Pancreas (tissue), 10 donors: ENCODE results near the gene NIN. TPM values are rescaled to one million over a fixed set of nuclear protein-coding genes. Genes with fewer than 3 reads are reported as not detected.

Experiments used
- ATAC-seq, 4 donors: fragments of 200-7000 bp; cut with Tn5 transposase; one replicate each; pipeline versions ENCODE4 v1.8.0 to v1.9.1; 2020; ENCODE audit warnings: mild to moderate bottlenecking in 4 of 4, moderate library complexity in 4 of 4
- DNase-seq, 6 donors: peaks; one replicate each; pipeline ENCODE4 v3.0.0-alpha.2; 2020
- FAIRE-seq: peaks from 2 replicates; lab custom pipeline; 2012; peaks lifted over from hg19 to GRCh38; lab: Jason Lieb, UNC
- H3K27ac ChIP-seq, 4 donors: fragments of 200-600 bp; sonication (generic); 1 replicate in 3 of 4; 2 replicates in 1 of 4; pipeline versions ENCODE4 v1.5.0 to v1.8.0; 2020
- H3K27me3 ChIP-seq, 4 donors: fragments of 200-600 bp; one replicate each; pipeline ENCODE4 v1.8.0; 2021
- H3K36me3 ChIP-seq, 3 donors: fragments of 200-600 bp; sonication (generic) in 1 of 3; one replicate each; pipeline versions ENCODE4 v1.5.0 to v1.8.0; 2020 to 2021
- H3K4me1 ChIP-seq, 3 donors: fragments of 200-600 bp; one replicate each; pipeline ENCODE4 v1.8.0; 2021
- H3K4me3 ChIP-seq, 4 donors: fragments of 200-600 bp; sonication (generic) in 2 of 4; one replicate each; pipeline versions ENCODE4 v1.5.0 to v1.8.0; 2020 to 2021
- H3K9me3 ChIP-seq, 4 donors: fragments of 200-600 bp; one replicate each; pipeline ENCODE4 v1.8.0; 2021
- WGBS, 2 donors: extraction: QIAGEN DNeasy Blood & Tissue Kit; methylation state at CpG; one replicate each; pipeline ENCODE4 v1.1.7; 2013; 5-methylcytosine and 5-hydroxymethylcytosine counted together
- intact Hi-C, 3 donors: fragments of 100-400 bp; cut with DNase I; formaldehyde crosslinking; loops; one replicate each; pipeline versions ENCODE4 v1.11.1 to v1.14.2; 2022
- polyA plus RNA-seq, 2 donors: library from polyadenylated mRNA; stranded (reverse); fragments of 200-250 nt; gene quantifications; one replicate each; pipeline ENCODE4 v1.2.3, GENCODE V29; 2013
- total RNA-seq, 6 donors: library from RNA; stranded (reverse); fragmentation: NEBNext Ultra II Directional in 4 of 6; extraction: Animal tissue kit (Norgen Biotek cat#: 25700) in 4 of 6; gene quantifications; one replicate each; pipeline versions ENCODE4 v1.2.1 to v1.2.4, GENCODE V29; 2021 to 2023
- TF ChIP-seq, protein P1 (sequence below), 4 donors: fragments of 200-600 bp; sonication (generic) in 3 of 4; IDR thresholded peaks; one replicate each; pipeline versions ENCODE4 v1.5.0 to v1.8.0; 2021; ENCODE audit warnings: antibody characterized with exemption in 4 of 4
- donor health status: healthy with polysubstance abuse.
- donor health status: DM: no; HTN: no; CAD: no; lungs with moderate emphysema.
- donor health status: DM: no; HTN: no; CAD: no.
- donor health status: control.
- donor health status: control.
- donor health status: Bipolar disorder and iron deficiency.
- donor health status: DM: yes; HTN: yes; CAD: no.
- donor health status: DM: no; HTN: no; CAD: no.
- donor health status: DM: no; HTN: no; CAD: no.
- donor health status: DM: yes; HTN: yes; CAD: no.

The NIN gene
- total and polyA plus RNA-seq, 8 donors = 3.1 to 17.9 (median 8.5) TPM

DNA sequence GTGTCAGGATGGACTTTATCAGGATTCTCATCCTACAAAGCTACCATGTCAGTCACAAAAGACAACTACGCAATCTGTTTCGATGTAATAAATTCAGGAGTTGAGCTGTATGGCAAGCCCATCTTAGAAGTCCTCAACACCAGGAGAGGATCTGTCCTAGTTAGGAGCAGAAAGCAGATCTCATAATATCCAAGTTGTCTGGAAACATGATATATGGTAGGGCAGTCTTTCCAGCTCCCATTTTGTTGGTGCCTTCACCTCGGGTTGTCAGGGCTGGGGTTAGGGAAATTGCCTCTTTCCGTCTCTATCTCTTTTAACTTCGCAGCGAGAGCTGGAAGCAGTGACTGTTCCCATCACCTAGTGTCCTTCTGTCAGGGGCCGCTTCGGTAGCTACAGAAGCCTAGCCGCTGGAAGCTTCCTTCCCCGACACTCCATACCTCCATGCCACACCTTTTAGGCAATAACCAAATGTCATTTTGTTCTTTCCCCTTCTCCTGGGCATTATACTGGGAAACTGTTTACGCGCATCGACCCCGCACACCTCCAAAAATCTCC, 1.4 kb downstream of the NIN start:
- TF ChIP-seq, protein P1, sequence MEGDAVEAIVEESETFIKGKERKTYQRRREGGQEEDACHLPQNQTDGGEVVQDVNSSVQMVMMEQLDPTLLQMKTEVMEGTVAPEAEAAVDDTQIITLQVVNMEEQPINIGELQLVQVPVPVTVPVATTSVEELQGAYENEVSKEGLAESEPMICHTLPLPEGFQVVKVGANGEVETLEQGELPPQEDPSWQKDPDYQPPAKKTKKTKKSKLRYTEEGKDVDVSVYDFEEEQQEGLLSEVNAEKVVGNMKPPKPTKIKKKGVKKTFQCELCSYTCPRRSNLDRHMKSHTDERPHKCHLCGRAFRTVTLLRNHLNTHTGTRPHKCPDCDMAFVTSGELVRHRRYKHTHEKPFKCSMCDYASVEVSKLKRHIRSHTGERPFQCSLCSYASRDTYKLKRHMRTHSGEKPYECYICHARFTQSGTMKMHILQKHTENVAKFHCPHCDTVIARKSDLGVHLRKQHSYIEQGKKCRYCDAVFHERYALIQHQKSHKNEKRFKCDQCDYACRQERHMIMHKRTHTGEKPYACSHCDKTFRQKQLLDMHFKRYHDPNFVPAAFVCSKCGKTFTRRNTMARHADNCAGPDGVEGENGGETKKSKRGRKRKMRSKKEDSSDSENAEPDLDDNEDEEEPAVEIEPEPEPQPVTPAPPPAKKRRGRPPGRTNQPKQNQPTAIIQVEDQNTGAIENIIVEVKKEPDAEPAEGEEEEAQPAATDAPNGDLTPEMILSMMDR (IDR thresholded peaks at IDR 0.05) = no peak
- ATAC-seq = no peak
- Histone ChIP-seq H3K27ac (no peak overlapping the region), H3K27me3 (no peaks in the 10 kb centered on the region), H3K9me3 (no peaks in the 10 kb centered on the region), H3K4me1 (peaks cover 0 to 12% (median 7%) of the 10 kb centered on the region in 3 donors), H3K36me3 (no peaks in the 10 kb centered on the region), H3K4me3 (peak overlapping the region; percentile 62 to 88 (median 74))
- no peak for FAIRE-seq
- 33 to 40% methylated on average over 14 of the region's 14 CpGs for WGBS, 2 donors
- no peak for DNase-seq
- intact Hi-C loops = loop anchor here in 1 of 3 donors (10.0 kb wide), 1 partner anchor 45 kb away; no protein-coding TSS in a partner anchor

DNA sequence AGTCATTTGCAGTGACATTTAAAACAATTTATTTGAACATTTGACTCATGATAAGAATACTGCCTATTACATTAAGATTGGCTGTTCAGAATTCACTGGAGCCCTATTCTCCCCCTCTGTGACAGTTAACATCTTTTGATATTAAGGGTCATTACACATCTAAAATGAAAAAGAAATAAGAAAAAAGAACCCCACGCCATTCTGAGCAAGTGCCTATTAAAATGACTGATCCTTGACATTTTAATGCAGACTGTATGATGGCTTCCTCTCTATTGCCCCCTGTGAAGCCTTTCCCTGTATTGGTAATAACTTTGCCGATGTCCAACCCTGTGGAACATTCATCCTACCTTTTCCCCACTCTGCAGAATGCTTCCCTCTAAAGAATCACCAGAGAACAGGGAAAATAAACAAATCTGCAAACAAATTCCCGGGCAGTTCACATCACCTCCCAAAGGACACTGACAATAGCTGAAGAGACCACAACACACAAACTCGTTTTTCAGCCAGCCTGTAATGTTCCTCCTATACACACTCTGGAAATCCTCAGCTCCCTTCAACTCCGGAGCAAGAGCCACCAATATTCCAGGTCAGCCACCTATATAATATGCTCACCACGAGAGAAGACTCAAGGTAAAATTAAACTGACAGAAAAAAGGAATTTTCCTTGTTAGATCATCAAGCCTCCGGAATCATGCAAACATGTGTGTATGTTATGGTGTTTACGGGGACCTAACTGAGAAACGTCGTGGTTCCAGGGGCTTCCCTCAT, 2.1 kb downstream of the NIN start:
- intact Hi-C loops = no loop called here
- DNase-seq = no peak
- no peaks in the 10 kb centered on the region for H3K27me3 ChIP-seq

DNA sequence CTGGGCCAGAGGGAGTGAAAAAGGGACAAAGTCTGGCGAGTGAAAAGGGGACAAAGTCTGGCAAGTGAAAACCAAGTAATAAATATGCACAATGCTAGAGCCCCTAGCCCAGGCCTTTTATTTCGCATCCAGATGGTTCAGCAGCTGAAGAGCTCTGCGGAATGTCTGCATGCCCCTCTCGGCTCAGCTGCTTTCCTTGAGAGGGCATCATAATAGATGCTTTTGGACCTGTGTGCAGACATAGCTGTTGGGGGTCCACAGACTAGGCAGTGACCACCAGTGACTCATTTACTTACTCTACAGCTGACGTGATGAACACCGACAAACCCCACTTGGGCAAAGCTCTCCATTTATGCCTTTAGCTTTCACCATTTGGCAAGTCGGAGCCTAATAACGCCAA, 4.3 kb downstream of the NIN start:
- H3K27ac ChIP-seq = no peak overlapping the region
- H3K4me3 ChIP-seq = no peak overlapping the region
- no peaks in the 10 kb centered on the region for H3K9me3 ChIP-seq
- no peaks in the 10 kb centered on the region for H3K27me3 ChIP-seq
- peaks cover 5 to 16% (median 6%) of the 10 kb centered on the region in 3 donors for H3K4me1 ChIP-seq
- TF ChIP-seq, protein P1 (IDR thresholded peaks at IDR 0.05) = no peak
- H3K36me3 ChIP-seq = no peaks in the 10 kb centered on the region
- DNase-seq = no peak
- FAIRE-seq = no peak
- ATAC-seq = no peak
- WGBS, 2 donors = 93 to 97% methylated on average over 8 of the region's 8 CpGs
- intact Hi-C loops = no loop called here

More for the DNA sequence above, 2.1 kb downstream of the NIN start:
- peaks cover 2 to 12% (median 11%) of the 10 kb centered on the region in 3 donors for H3K4me1 ChIP-seq
- TF ChIP-seq, protein P1 (IDR thresholded peaks at IDR 0.05) = no peak
- no peaks in the 10 kb centered on the region for H3K9me3 ChIP-seq
- H3K36me3 ChIP-seq = no peaks in the 10 kb centered on the region
- H3K27ac ChIP-seq = no peak overlapping the region
- FAIRE-seq (no peak), ATAC-seq (no peak)
- peak overlapping the region in 1 of 4 donors; percentile 88 for H3K4me3 ChIP-seq
- 82 to 87% methylated on average over 10 of the region's 10 CpGs for WGBS, 2 donors

DNA sequence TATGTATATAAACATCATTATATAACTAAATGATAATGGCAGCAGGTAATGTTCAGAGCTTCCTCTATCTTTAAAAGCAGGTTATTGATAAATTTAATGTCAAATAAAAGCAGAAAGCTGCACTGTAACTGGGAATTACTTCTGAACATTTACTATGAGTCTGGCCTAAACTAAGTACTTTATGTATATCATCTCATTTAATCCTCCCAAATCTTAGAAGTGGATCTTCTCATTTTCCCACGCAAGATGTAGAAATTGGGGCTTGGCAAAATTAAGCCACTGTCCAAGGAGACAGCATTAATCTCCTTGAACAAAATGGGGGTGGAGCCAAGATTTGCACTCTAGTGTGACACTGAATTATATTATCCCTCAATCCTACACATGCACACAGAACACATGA, 5.7 kb downstream of the NIN start:
- Histone ChIP-seq H3K4me3 (no peak overlapping the region), H3K27ac (no peak overlapping the region), H3K9me3 (no peaks in the 10 kb centered on the region), H3K36me3 (no peaks in the 10 kb centered on the region), H3K27me3 (no peaks in the 10 kb centered on the region), H3K4me1 (peaks cover 5 to 16% (median 6%) of the 10 kb centered on the region in 3 donors)
- FAIRE-seq (no peak), ATAC-seq (no peak), DNase-seq (no peak)
- TF ChIP-seq, protein P1 (IDR thresholded peaks at IDR 0.05) = no peak
- WGBS, 2 donors = 99 to 100% methylated on average over 1 of the region's 1 CpG
- intact Hi-C loops = no loop called here
